Naive thymus-derived CD8-positive, alpha-beta T cell (primary cell): ENCODE data around the gene HMMR. TPM values are rescaled to one million over a fixed set of nuclear protein-coding genes. Genes with fewer than 3 reads are reported as not detected.
A peak's percentile ranks its signal among the peaks of the same experiment; 100 is the strongest.
"Not testable (repeated sequence)": the region's sequence is repeated elsewhere in the genome, so short reads cannot be mapped to it uniquely, and the experiment has no call there.

ENCODE experiments used
- ATAC-seq, 2 donors: fragments of 150-1000 bp; cut with Tn5 transposase in 1 of 2; sonication (Bioruptor Pico), chemical (Tn5 transposase) in 1 of 2; 1 replicate in 1 of 2; 2 replicates in 1 of 2; pipeline ENCODE4 v1.10.0; 2021; ENCODE audit warnings: mild to moderate bottlenecking in 2 of 2, moderate library complexity in 2 of 2
- POLR2A ChIA-PET: fragments of 350-600 bp; sonication (Branson Sonifier 250); formaldehyde crosslinking; loops from one replicate; lab custom pipeline; 2021; ENCODE audit warnings: antibody characterized with exemption; lab: Charles Lee
- DNase-seq, 10 donors: peaks; one replicate each; pipeline versions ENCODE4 v3.0.0 to v3.0.0-alpha.2; 2020 to 2022
- H3K27ac Mint-ChIP-seq, 10 donors: one replicate each; pipeline ENCODE4 v1.8.0; 2020 to 2022; ENCODE audit warnings: mild to moderate bottlenecking in 10 of 10, mixed read lengths in 10 of 10, moderate library complexity in 4 of 10, inconsistent platforms in 1 of 10
- H3K27me3 Mint-ChIP-seq, 5 donors: one replicate each; pipeline ENCODE4 v1.8.0; 2021 to 2022; ENCODE audit warnings: mixed read lengths in 5 of 5
- H3K36me3 Mint-ChIP-seq, 3 donors: one replicate each; pipeline ENCODE4 v1.8.0; 2020 to 2022; ENCODE audit warnings: mixed read lengths in 3 of 3, mild to moderate bottlenecking in 2 of 3, inconsistent platforms in 1 of 3
- H3K4me1 Mint-ChIP-seq, 4 donors: one replicate each; pipeline ENCODE4 v1.8.0; 2021 to 2022; ENCODE audit warnings: mixed read lengths in 4 of 4
- H3K4me3 Mint-ChIP-seq, 10 donors: one replicate each; pipeline ENCODE4 v1.8.0; 2020 to 2022; ENCODE audit warnings: mild to moderate bottlenecking in 10 of 10, mixed read lengths in 10 of 10, moderate library complexity in 6 of 10, inconsistent platforms in 1 of 10
- H3K9me3 Mint-ChIP-seq, 9 donors: one replicate each; pipeline ENCODE4 v1.8.0; 2020 to 2022; ENCODE audit warnings: mixed read lengths in 9 of 9, mild to moderate bottlenecking in 3 of 9, inconsistent platforms in 1 of 9, moderate library complexity in 1 of 9
- polyA plus RNA-seq, 3 donors: library from polyadenylated mRNA; unstranded; fragments of 300-500 nt; fragmentation: Illumina TruSeq; gene quantifications; one replicate each; pipeline ENCODE4 v1.2.3, GENCODE V29; 2021
- total RNA-seq, 8 experiments: library from RNA in 2 of 8; stranded (reverse) in 2 of 8; gene quantifications; one replicate each; pipeline ENCODE4 v1.2.3 and lab custom pipeline; 2021 to 2026

HMMR gene
- total and polyA plus RNA-seq, 5 experiments from 2014 or later, result 0.28 to 0.47 (median 0.42) TPM; not detected in 2

GRCh38 chr5:163509291-163509951, 49.0 kb downstream of the HMMR start:
- H3K4me3 Mint-ChIP-seq, result peak overlapping the region; percentile 72 to 98 (median 96)
- ATAC-seq (no peak), DNase-seq (peak in 1 of 10 donors; percentile 6)
- H3K27ac Mint-ChIP-seq, result peak overlapping the region; percentile 98 to 100 (median 99)
- peaks cover 16 to 69% (median 59%) of the 10 kb centered on the region in 4 donors for H3K4me1 Mint-ChIP-seq
- POLR2A ChIA-PET, result no interaction called here
- H3K9me3 Mint-ChIP-seq, result no peaks in the 10 kb centered on the region
- no peaks in the 10 kb centered on the region for H3K27me3 Mint-ChIP-seq
- peaks cover 0 to 42% (median 12%) of the 10 kb centered on the region in 3 donors for H3K36me3 Mint-ChIP-seq

DNA sequence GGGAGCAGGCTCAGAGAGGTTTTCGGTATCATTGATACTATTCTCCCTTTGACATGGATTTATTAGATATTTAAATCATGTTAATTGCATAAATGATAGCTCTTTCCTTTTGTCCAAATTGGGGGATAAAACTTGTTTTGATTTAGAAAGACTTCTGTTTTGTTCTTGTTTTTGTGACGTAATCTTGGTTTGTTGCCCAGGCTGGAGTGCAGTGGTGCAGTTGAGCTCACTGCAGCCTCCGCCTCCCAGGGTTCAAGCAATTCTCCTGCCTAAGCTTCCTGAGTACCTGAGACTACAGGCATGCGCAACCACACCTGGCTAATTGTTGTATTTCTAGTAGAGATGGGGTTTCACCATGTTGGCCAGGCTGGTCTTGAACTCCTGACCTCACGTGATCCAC, 52.1 kb downstream of the HMMR start:
- H3K4me3 Mint-ChIP-seq, result peak overlapping the region in 7 of 10 donors; percentile 20 to 69 (median 57)
- ATAC-seq (no peak), DNase-seq (no peak)
- peaks cover 11 to 75% (median 60%) of the 10 kb centered on the region in 4 donors for H3K4me1 Mint-ChIP-seq
- POLR2A ChIA-PET, result no interaction called here
- no peaks in the 10 kb centered on the region for H3K9me3 Mint-ChIP-seq
- no peaks in the 10 kb centered on the region for H3K27me3 Mint-ChIP-seq
- H3K27ac Mint-ChIP-seq, result peak overlapping the region; percentile 63 to 88 (median 81)
- H3K36me3 Mint-ChIP-seq, result peaks cover 0 to 69% (median 18%) of the 10 kb centered on the region in 3 donors

- DNase-seq, result no peak
- Mint-ChIP-seq H3K27me3 (no peaks in the 10 kb centered on the region), H3K4me3 (no peak overlapping the region), H3K27ac (peak overlapping the region in 5 of 10 donors; percentile 10 to 74 (median 63)), H3K9me3 (peaks cover 0 to 6% (median 0%) of the 10 kb centered on the region in 9 donors), H3K4me1 (peaks cover 0 to 6% (median under 1%) of the 10 kb centered on the region in 4 donors), H3K36me3 (peaks cover 0 to 23% (median 10%) of the 10 kb centered on the region in 3 donors)
- ATAC-seq, result no peak
- POLR2A ChIA-PET, result no interaction called here
Observed at GRCh38 chr5:163525096-163525495, 64.7 kb downstream of the HMMR start.

GRCh38 chr5:163529698-163530097, 69.3 kb downstream of the HMMR start:
- no peaks in the 10 kb centered on the region for H3K4me1 Mint-ChIP-seq
- H3K36me3 Mint-ChIP-seq, result no peaks in the 10 kb centered on the region
- ATAC-seq (no peak), DNase-seq (no peak)
- no peak overlapping the region for H3K27ac Mint-ChIP-seq
- POLR2A ChIA-PET, result no interaction called here
- no peak overlapping the region for H3K4me3 Mint-ChIP-seq
- H3K9me3 Mint-ChIP-seq, result peaks cover 0 to 4% (median 0%) of the 10 kb centered on the region in 9 donors
- H3K27me3 Mint-ChIP-seq, result peaks cover 0 to 4% (median 3%) of the 10 kb centered on the region in 5 donors

DNA sequence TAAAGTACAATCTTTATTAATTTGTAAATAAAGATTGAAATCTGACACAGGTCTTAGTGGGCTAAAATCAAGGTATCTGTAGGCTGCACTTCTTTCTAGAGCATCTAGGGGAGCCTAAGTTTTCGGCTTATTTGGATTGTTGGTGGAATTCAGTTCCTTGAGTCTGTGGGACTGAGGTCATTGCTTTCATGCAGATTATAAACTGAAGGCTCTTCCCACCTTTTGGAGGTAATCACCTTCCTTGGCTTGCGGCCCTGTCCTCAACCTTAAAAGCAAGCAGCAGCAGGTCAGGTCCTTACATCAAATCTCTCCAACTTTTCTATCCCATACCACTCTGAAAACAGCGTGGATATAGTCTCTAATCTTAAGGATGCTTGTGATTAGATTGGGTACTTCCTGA, 70.8 kb downstream of the HMMR start:
- no peaks in the 10 kb centered on the region for H3K9me3 Mint-ChIP-seq
- H3K27ac Mint-ChIP-seq, result no peak overlapping the region
- no peak for DNase-seq
- ATAC-seq, result no peak
- POLR2A ChIA-PET, result interaction anchor here (1.2 kb wide), 1 partner anchor 10 kb away, joined by 3 read pairs; no protein-coding TSS in a partner anchor
- H3K4me1 Mint-ChIP-seq, result peaks cover 0 to 8% (median 3%) of the 10 kb centered on the region in 4 donors
- peaks cover 0 to 4% (median 3%) of the 10 kb centered on the region in 5 donors for H3K27me3 Mint-ChIP-seq
- H3K36me3 Mint-ChIP-seq, result no peaks in the 10 kb centered on the region
- H3K4me3 Mint-ChIP-seq, result no peak overlapping the region

GRCh38 chr5:163532171-163533084, 72.0 kb downstream of the HMMR start:
- H3K4me3 Mint-ChIP-seq, result no peak overlapping the region
- POLR2A ChIA-PET, result no interaction called here
- H3K4me1 Mint-ChIP-seq, result peaks cover 0 to 8% (median 3%) of the 10 kb centered on the region in 4 donors
- DNase-seq (no peak), ATAC-seq (no peak)
- peaks cover 3 to 8% (median 3%) of the 10 kb centered on the region in 5 donors for H3K27me3 Mint-ChIP-seq
- H3K9me3 Mint-ChIP-seq, result no peaks in the 10 kb centered on the region
- H3K36me3 Mint-ChIP-seq, result peaks cover 0 to 2% (median 0%) of the 10 kb centered on the region in 3 donors
- H3K27ac Mint-ChIP-seq, result no peak overlapping the region

DNA sequence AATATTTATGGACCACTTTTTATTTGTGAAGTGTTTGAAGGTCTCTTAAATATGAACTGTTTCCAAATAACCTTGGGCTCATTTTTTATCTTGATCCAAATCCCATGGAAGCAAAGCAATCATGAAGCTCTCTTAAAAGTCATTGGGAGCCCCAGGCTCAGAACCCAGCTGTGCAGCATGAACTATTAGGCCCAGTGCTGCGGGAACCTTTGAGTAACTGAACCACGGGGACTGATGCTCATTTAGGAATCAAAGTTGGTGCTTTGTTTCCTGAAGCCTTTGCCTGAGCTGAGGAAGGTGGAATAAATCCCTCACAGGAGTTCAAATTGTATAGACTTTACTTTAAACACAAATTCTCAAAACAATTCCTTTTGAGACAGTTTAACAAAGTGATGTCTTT, 72.8 kb downstream of the HMMR start:
- ATAC-seq, result no peak
- POLR2A ChIA-PET, result no interaction called here
- Mint-ChIP-seq H3K36me3 (peaks cover 0 to 2% (median 0%) of the 10 kb centered on the region in 3 donors), H3K4me1 (peaks cover 0 to 8% (median 3%) of the 10 kb centered on the region in 4 donors), H3K4me3 (no peak overlapping the region), H3K27ac (no peak overlapping the region), H3K9me3 (peaks cover 0 to 2% (median 0%) of the 10 kb centered on the region in 9 donors), H3K27me3 (peaks cover 3 to 8% (median 7%) of the 10 kb centered on the region in 5 donors)
- no peak for DNase-seq

DNA sequence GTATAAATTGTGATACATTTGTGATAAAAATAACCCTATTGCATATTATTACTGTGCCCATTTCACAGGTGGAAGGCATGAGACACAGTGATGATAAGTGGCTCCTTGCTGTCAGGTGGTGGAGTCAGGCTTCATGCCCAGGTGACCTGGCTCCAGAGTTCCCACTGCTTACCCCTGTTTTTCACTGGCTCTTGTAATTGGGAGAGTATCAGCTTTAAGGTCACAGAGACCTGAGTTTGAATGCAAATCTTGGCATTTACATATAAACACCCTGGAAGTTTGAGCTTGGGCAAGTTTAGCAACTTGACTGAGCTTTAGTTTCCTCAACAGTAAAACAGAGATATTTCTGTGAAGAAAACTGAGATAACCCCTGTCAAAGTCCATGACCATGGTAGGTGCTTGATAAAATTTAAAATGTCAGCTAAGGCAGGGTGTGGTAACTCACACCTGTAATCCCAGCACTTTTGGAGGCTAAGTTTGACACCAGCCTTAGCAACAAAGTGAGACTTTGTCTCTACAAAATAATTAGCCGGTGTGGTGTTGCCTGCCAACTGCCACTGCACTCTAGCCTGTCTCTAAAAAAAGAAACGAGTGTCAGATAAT, 74.2 kb downstream of the HMMR start:
- Mint-ChIP-seq H3K9me3 (peaks cover 0 to 2% (median 0%) of the 10 kb centered on the region in 9 donors), H3K4me3 (no peak overlapping the region), H3K36me3 (peaks cover 0 to 2% (median 0%) of the 10 kb centered on the region in 3 donors), H3K27me3 (peaks cover 4 to 10% (median 7%) of the 10 kb centered on the region in 5 donors), H3K4me1 (peaks cover 0 to 8% (median 3%) of the 10 kb centered on the region in 4 donors), H3K27ac (peak overlapping the region in 1 of 10 donors; percentile 17)
- no peak for DNase-seq
- ATAC-seq, result no peak
- POLR2A ChIA-PET, result no interaction called here

- DNase-seq (no peak), ATAC-seq (no peak)
- Mint-ChIP-seq H3K27ac (peak overlapping the region in 1 of 10 donors; percentile 40), H3K36me3 (peaks cover 0 to 2% (median 0%) of the 10 kb centered on the region in 3 donors), H3K9me3 (peaks cover 0 to 2% (median 0%) of the 10 kb centered on the region in 9 donors), H3K4me1 (peaks cover 0 to 8% (median 3%) of the 10 kb centered on the region in 4 donors), H3K27me3 (peaks cover 4 to 10% (median 7%) of the 10 kb centered on the region in 5 donors), H3K4me3 (no peak overlapping the region)
- POLR2A ChIA-PET, result no interaction called here
Observed at GRCh38 chr5:163535290-163535689, 74.9 kb downstream of the HMMR start.

- peaks cover 6 to 21% (median 13%) of the 10 kb centered on the region in 5 donors for H3K27me3 Mint-ChIP-seq
- H3K9me3 Mint-ChIP-seq, ATAC-seq, H3K36me3 Mint-ChIP-seq, POLR2A ChIA-PET, H3K4me1 Mint-ChIP-seq, DNase-seq, H3K27ac Mint-ChIP-seq: not testable (repeated sequence)
- H3K4me3 Mint-ChIP-seq, result peak overlapping the region in 1 of 10 donors; percentile 26
Observed at GRCh38 chr5:163536442-163536841, 76.0 kb downstream of the HMMR start.

- Mint-ChIP-seq H3K36me3 (peaks cover 0 to 2% (median 0%) of the 10 kb centered on the region in 3 donors), H3K27me3 (peaks cover 9 to 24% (median 20%) of the 10 kb centered on the region in 5 donors), H3K4me3 (no peak overlapping the region), H3K27ac (no peak overlapping the region), H3K9me3 (peaks cover 0 to 2% (median 0%) of the 10 kb centered on the region in 9 donors), H3K4me1 (peaks cover 0 to 2% (median under 1%) of the 10 kb centered on the region in 4 donors)
- no peak for DNase-seq
- no peak for ATAC-seq
- POLR2A ChIA-PET, result no interaction called here
Observed at GRCh38 chr5:163540696-163541095, 80.3 kb downstream of the HMMR start.
